Body of pancreas (tissue), 4 donors: ENCODE data around the gene SLC27A6. TPM values are rescaled to one million over a fixed set of nuclear protein-coding genes. Genes with fewer than 3 reads are reported as not detected.

ENCODE experiments used
- ATAC-seq: fragments of 150-250 bp; one replicate; pipeline ENCODE4 v1.9.1; 2016
- DNase-seq, 4 donors: peaks; one replicate each; pipeline ENCODE4 v3.0.0-alpha.2; 2019
- H3K27ac ChIP-seq, 4 donors: fragments of 200-600 bp; sonication (generic); 1 replicate in 3 of 4; 2 replicates in 1 of 4; pipeline versions ENCODE4 v1.5.1 to v1.6.1; 2016 to 2019; ENCODE audit warnings: mild to moderate bottlenecking in 1 of 4, mixed read lengths in 1 of 4, moderate library complexity in 1 of 4
- H3K27me3 ChIP-seq, 2 donors: fragments of 200-600 bp; sonication (generic); one replicate each; pipeline ENCODE4 v1.6.0; 2016; ENCODE audit warnings: mild to moderate bottlenecking in 1 of 2
- H3K36me3 ChIP-seq, 2 donors: fragments of 200-600 bp; sonication (generic); replicated peaks in 1 of 2; 2 replicates each; pipeline ENCODE4 v1.5.1; 2016; ENCODE audit warnings: low read depth in 2 of 2; ENCODE audit not compliant: insufficient read depth in 1 of 2
- H3K4me1 ChIP-seq: fragments of 200-600 bp; sonication (generic); one replicate; pipeline ENCODE4 v1.6.0; 2016
- H3K4me3 ChIP-seq, 2 donors: fragments of 200-600 bp; sonication (generic); 1 replicate in 1 of 2; 2 replicates in 1 of 2; pipeline ENCODE4 v1.5.1; 2016 to 2019
- H3K9me3 ChIP-seq, 3 donors: fragments of 200-600 bp; sonication (generic); 1 replicate in 2 of 3; 2 replicates in 1 of 3; pipeline ENCODE4 v1.5.1; 2016
- POLR2A ChIP-seq, 3 donors: fragments of 450-650 bp; IDR thresholded peaks; one replicate each; pipeline ENCODE4 v1.6.1; 2016; ENCODE audit warnings: antibody characterized with exemption in 3 of 3, mild to moderate bottlenecking in 2 of 3
- WGBS, 2 donors: methylation state at CpG; one replicate each; pipeline ENCODE4 v1.1.5; 2017; 5-methylcytosine and 5-hydroxymethylcytosine counted together
- intact Hi-C: fragments of 100-400 bp; cut with DNase I; formaldehyde crosslinking; loops from one replicate; pipeline ENCODE4 v1.15.1; 2023
- total RNA-seq, 2 donors: library from RNA; depleted of rRNA; stranded (reverse); fragments of >200 nt; gene quantifications; one replicate each; pipeline ENCODE4 v1.1.0, GENCODE V29; 2016
- TF ChIP-seq, protein P1 (sequence below), 7 experiments: fragments of 450-650 bp in 4 of 7; fragments of 200-600 bp in 3 of 7; sonication (generic) in 3 of 7; IDR thresholded peaks; one replicate each; pipeline ENCODE4 v1.5.1; 2016 to 2019; ENCODE audit warnings: antibody characterized with exemption in 7 of 7

SLC27A6 gene
- total RNA-seq, 2 donors from 2014 or later = 0.99 to 1.3 TPM

DNA sequence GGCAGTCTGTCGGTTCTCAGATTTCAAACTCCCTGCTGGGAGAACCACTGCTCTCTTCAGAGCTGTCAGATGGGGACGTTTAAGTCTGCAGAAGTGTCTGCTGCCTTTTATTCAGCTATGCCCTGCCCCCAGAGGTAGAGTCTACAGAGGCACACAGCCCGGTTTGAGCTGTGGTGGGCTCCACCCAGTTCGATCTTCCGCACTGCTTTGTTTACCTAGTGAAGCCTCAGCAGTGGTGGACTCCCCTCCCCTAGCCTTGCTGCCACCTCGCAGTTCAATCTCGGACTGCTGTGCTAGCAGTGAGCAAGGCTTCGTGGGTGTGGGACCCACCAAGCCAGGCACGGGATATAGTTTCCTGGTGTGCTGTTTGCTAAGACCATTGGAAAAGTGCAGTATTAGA, 8.0 kb downstream of the SLC27A6 start:
- no peak for ATAC-seq
- Histone ChIP-seq H3K27me3 (no peaks in the 10 kb centered on the region), H3K27ac (no peak overlapping the region), H3K4me3 (no peak overlapping the region), H3K9me3 (no peaks in the 10 kb centered on the region), H3K36me3 (no peaks in the 10 kb centered on the region), H3K4me1 (no peaks in the 10 kb centered on the region)
- no peak for TF ChIP-seq POLR2A (IDR thresholded peaks at IDR 0.05)
- TF ChIP-seq, protein P1, sequence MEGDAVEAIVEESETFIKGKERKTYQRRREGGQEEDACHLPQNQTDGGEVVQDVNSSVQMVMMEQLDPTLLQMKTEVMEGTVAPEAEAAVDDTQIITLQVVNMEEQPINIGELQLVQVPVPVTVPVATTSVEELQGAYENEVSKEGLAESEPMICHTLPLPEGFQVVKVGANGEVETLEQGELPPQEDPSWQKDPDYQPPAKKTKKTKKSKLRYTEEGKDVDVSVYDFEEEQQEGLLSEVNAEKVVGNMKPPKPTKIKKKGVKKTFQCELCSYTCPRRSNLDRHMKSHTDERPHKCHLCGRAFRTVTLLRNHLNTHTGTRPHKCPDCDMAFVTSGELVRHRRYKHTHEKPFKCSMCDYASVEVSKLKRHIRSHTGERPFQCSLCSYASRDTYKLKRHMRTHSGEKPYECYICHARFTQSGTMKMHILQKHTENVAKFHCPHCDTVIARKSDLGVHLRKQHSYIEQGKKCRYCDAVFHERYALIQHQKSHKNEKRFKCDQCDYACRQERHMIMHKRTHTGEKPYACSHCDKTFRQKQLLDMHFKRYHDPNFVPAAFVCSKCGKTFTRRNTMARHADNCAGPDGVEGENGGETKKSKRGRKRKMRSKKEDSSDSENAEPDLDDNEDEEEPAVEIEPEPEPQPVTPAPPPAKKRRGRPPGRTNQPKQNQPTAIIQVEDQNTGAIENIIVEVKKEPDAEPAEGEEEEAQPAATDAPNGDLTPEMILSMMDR (IDR thresholded peaks at IDR 0.05) = no peak
- intact Hi-C loops = no loop called here
- DNase-seq = no peak
- WGBS, 2 donors = 60 to 86% methylated on average over 3 to 9 of the region's 9 CpGs

DNA sequence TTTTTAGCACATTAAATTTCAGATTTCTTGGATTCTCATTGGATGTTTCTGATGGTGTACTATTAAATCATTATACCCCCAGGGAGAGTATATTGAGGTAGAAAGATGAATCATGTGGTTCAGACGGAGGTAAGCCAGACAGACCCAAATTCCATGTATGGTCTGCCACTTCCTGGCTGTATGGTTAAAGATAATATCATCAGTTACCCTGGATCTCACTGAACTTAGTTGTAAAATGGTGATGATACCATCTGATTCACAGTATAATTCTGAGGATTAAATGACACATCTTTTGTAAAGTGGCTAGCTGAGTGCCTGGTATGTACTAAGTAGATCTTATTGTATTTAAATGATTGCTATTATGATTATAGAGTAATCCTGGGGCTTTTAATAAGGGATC, 9.3 kb downstream of the SLC27A6 start:
- Histone ChIP-seq H3K4me3 (no peak overlapping the region), H3K27ac (no peak overlapping the region), H3K27me3 (no peaks in the 10 kb centered on the region), H3K4me1 (no peaks in the 10 kb centered on the region), H3K9me3 (no peaks in the 10 kb centered on the region), H3K36me3 (no peaks in the 10 kb centered on the region)
- no peak for ATAC-seq
- intact Hi-C loops = no loop called here
- WGBS, 2 donors = 22 to 33% methylated on average over 1 of the region's 1 CpG
- DNase-seq = no peak
- TF ChIP-seq, protein P1 (IDR thresholded peaks at IDR 0.05) = no peak
- TF ChIP-seq POLR2A (IDR thresholded peaks at IDR 0.05) = no peak

DNA sequence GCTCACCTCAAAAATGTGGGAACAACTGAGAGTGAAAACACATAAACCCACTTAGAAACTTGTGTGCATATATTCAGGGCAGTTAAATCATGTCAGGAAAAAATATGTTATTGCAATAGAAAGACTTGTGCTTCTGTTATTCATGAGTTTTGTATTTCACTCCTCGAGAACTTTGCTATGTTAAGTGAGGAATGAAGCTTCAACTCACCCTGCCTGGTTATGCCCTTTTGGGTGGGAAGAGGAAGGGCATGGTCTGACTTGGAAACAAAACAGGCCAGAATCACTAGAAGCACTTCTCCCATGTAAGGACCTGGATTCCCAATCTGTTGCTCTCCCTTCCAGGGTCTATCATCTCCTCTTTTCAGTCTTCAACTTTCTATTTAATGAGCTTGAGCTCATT, 14.5 kb downstream of the SLC27A6 start:
- intact Hi-C loops = no loop called here
- Histone ChIP-seq H3K4me3 (no peak overlapping the region), H3K27me3 (peaks cover 0 to 3% of the 10 kb centered on the region in 2 donors), H3K27ac (no peak overlapping the region), H3K36me3 (no peaks in the 10 kb centered on the region), H3K4me1 (no peaks in the 10 kb centered on the region), H3K9me3 (no peaks in the 10 kb centered on the region)
- ATAC-seq = no peak
- DNase-seq = no peak
- 30 to 47% methylated on average over 1 of the region's 1 CpG for WGBS, 2 donors
- TF ChIP-seq POLR2A (IDR thresholded peaks at IDR 0.05) = no peak
- TF ChIP-seq, protein P1 (IDR thresholded peaks at IDR 0.05) = no peak

DNA sequence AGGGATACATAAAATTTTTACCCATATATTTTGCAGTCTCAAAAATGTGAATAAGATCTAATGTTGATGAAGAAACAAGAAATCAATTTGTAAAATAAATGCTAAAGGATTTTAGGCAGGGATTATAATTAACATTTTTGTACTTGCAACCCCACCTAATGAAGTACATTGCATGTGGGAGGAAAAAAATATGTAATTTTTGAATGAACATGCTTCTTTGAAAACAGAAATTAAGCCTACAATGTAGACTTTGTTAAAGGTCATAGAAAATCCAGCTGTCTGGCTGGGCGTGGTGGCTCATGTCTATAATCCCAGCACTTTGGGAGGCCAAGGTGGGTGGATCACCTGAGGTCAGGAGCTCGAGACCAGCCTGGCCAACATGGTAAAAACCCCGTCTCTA, 15.6 kb downstream of the SLC27A6 start:
- H3K4me1 ChIP-seq = no peaks in the 10 kb centered on the region
- ATAC-seq = no peak
- DNase-seq = no peak
- no peaks in the 10 kb centered on the region for H3K36me3 ChIP-seq
- intact Hi-C loops = no loop called here
- no peaks in the 10 kb centered on the region for H3K9me3 ChIP-seq
- no peak overlapping the region for H3K4me3 ChIP-seq
- 57 to 63% methylated on average over 3 of the region's 3 CpGs for WGBS, 2 donors
- no peak overlapping the region for H3K27ac ChIP-seq
- TF ChIP-seq, protein P1 (IDR thresholded peaks at IDR 0.05) = no peak
- no peak for TF ChIP-seq POLR2A (IDR thresholded peaks at IDR 0.05)
- peaks cover 0 to 3% of the 10 kb centered on the region in 2 donors for H3K27me3 ChIP-seq

DNA sequence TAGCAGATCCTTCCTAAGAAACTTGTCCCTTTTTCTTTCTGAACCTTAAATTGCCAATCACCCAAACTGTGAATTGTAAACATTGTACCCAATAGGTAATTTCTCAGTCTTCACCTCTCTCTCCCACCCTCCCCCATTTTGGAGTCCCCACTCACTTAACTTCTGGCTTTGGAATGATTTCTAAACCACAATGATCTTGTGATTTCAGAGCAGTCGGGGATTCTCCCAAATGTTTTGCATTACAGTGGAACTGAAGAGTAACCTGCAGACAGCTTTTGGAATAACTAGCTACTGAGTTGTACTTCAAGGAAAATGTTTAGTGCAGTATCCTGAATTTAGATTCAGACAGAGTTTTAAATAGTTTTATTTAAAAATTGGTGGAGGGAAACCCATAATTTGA, 19.2 kb downstream of the SLC27A6 start:
- DNase-seq (no peak), ATAC-seq (no peak)
- Histone ChIP-seq H3K27ac (no peak overlapping the region), H3K36me3 (no peaks in the 10 kb centered on the region), H3K27me3 (peaks cover 0 to 3% of the 10 kb centered on the region in 2 donors), H3K4me1 (no peaks in the 10 kb centered on the region), H3K4me3 (no peak overlapping the region), H3K9me3 (no peaks in the 10 kb centered on the region)
- TF ChIP-seq, protein P1 (IDR thresholded peaks at IDR 0.05) = no peak
- TF ChIP-seq POLR2A (IDR thresholded peaks at IDR 0.05) = no peak
- WGBS, 2 donors = 39 to 53% methylated on average over 1 of the region's 1 CpG
- intact Hi-C loops = no loop called here
